Central memory CD8-positive, alpha-beta T cell (primary cell): ENCODE data around the gene PNRC2.
A peak's percentile ranks its signal among the peaks of the same experiment; 100 is the strongest.

ENCODE experiments used
- ATAC-seq: fragments of 150-1000 bp; cut with Tn5 transposase; replicated peaks from 2 replicates; pipeline ENCODE4 v1.10.0; 2022; ENCODE audit warnings: mild to moderate bottlenecking, moderate FRiP score, moderate number of reproducible peaks; ENCODE audit not compliant: poor library complexity, severe bottlenecking; ENCODE audit errors: extremely low read depth
- DNase-seq, 2 donors: peaks; one replicate each; pipeline ENCODE4 v3.0.0; 2021; ENCODE audit warnings: low spot score in 2 of 2
- H3K27ac Mint-ChIP-seq: one replicate; pipeline ENCODE4 v1.8.0; 2022; ENCODE audit warnings: low read depth, mild to moderate bottlenecking, moderate library complexity, mixed read lengths
- H3K27me3 Mint-ChIP-seq: one replicate; pipeline ENCODE4 v1.8.0; 2022; ENCODE audit warnings: mixed read lengths
- H3K36me3 Mint-ChIP-seq: one replicate; pipeline ENCODE4 v1.8.0; 2022; ENCODE audit warnings: mild to moderate bottlenecking, moderate library complexity, mixed read lengths; ENCODE audit not compliant: insufficient read depth
- H3K4me1 Mint-ChIP-seq: one replicate; pipeline ENCODE4 v1.8.0; 2022; ENCODE audit warnings: mixed read lengths
- H3K4me3 Mint-ChIP-seq: one replicate; pipeline ENCODE4 v1.8.0; 2022; ENCODE audit warnings: mild to moderate bottlenecking, moderate library complexity, mixed read lengths
- H3K9me3 Mint-ChIP-seq: one replicate; pipeline ENCODE4 v1.8.0; 2022; ENCODE audit warnings: mixed read lengths

The PNRC2 gene

GRCh38 chr1:23958810-23959460 lies 693 bp upstream of the PNRC2 start:
- H3K4me1 Mint-ChIP-seq, result peaks cover 38% of the 10 kb centered on the region
- no peaks in the 10 kb centered on the region for H3K27me3 Mint-ChIP-seq
- peak overlapping the region; percentile 100 for H3K27ac Mint-ChIP-seq
- peaks cover 45% of the 10 kb centered on the region for H3K36me3 Mint-ChIP-seq
- DNase-seq (peak; percentile 75 to 91), ATAC-seq (peak; percentile 90)
- H3K4me3 Mint-ChIP-seq, result peak overlapping the region; percentile 100
- no peaks in the 10 kb centered on the region for H3K9me3 Mint-ChIP-seq

DNA sequence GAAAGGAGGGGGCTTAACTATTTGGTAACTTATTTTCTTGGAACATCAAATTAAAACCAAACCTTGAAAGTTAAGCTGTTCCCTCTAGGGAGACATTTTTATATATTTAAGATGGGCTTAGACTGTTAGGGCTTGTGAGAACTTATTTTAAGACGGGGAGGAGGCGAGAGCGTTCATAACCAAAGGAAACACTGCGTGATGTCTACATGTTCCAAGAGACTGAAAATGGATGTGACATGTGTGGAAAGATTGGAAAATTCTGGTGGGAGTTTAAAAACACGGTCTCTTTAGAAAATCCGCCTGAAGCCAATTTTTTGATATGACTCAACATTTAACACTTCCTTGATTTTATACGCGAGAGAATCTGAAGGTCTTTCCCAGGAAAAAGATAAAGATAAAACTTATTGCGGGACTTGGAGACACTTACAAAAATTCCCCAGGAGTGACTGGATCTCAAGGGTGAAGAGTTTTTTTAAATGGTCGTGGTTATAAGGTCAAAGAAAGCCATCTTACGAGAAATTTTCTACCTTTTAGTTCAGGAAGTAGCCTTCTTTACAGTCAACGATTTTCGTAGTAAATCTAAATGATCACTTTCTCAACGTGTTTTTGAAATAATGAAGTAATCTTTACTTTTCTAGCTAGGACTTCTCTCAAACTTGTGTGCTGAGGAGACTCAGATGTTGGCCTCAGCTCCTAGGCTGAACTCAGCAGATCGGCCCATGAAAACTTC lies 828 bp downstream of the PNRC2 start:
- Mint-ChIP-seq H3K36me3 (peaks cover 51% of the 10 kb centered on the region), H3K4me3 (peak overlapping the region; percentile 100), H3K27ac (peak overlapping the region; percentile 100), H3K9me3 (no peaks in the 10 kb centered on the region), H3K4me1 (peaks cover 51% of the 10 kb centered on the region), H3K27me3 (no peaks in the 10 kb centered on the region)
- ATAC-seq (no peak), DNase-seq (no peak)

DNA sequence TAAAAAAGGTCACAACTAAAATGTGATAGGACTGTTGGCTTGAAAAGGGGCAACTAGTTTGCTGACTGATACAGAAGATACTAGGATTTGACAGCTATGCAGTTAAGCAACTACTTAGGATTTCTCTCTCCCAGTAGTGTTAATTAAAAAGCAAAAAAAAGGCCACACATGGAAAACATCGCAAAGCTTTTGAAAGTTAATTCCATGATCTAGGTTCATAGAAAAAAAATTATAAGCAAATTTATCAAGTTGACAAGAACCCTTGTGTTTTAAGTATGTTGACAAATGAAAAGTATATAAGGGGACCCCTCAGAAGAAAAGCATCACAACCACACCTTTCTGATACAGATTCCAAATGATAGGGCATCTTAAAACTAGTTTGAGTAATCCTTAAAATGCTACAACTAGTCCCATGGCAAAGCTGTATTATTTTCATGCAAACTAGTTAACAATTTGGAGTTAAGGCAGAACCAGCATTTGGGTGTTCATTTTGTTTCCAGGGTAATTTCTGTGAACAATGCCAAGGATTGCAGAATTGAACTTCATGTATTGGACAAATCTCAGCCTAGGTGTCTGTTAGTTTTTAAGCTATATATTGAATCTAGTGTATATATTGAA lies 4.1 kb downstream of the PNRC2 start:
- H3K4me1 Mint-ChIP-seq, result peaks cover 48% of the 10 kb centered on the region
- H3K36me3 Mint-ChIP-seq, result peaks cover 63% of the 10 kb centered on the region
- no peaks in the 10 kb centered on the region for H3K27me3 Mint-ChIP-seq
- H3K9me3 Mint-ChIP-seq, result no peaks in the 10 kb centered on the region
- no peak overlapping the region for H3K4me3 Mint-ChIP-seq
- peak overlapping the region; percentile 65 for H3K27ac Mint-ChIP-seq
- DNase-seq, result no peak
- ATAC-seq, result no peak

DNA sequence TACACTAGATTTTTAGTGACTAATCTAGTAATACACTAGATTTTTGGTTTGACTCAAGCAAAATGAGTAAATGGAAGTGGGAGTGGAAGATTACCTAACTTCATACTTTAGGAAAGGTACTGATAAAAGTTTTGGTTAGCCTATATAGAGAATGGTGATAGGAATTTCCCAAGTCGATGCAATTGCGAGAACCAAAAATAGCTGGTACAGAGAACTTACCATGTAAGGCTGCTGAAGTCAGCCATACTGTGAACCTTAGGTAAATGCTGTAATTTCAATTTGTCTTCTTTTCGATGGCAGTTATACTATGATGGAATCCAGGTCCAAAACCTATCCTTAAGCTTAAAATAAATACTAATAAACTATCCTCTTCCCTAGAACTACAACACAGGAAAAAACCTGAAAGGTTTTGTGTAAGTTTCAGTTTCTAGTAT lies 4.6 kb downstream of the PNRC2 start:
- DNase-seq (no peak), ATAC-seq (no peak)
- Mint-ChIP-seq H3K4me1 (peaks cover 43% of the 10 kb centered on the region), H3K9me3 (no peaks in the 10 kb centered on the region), H3K27ac (peak overlapping the region; percentile 65), H3K36me3 (peaks cover 60% of the 10 kb centered on the region), H3K27me3 (no peaks in the 10 kb centered on the region), H3K4me3 (no peak overlapping the region)

DNA sequence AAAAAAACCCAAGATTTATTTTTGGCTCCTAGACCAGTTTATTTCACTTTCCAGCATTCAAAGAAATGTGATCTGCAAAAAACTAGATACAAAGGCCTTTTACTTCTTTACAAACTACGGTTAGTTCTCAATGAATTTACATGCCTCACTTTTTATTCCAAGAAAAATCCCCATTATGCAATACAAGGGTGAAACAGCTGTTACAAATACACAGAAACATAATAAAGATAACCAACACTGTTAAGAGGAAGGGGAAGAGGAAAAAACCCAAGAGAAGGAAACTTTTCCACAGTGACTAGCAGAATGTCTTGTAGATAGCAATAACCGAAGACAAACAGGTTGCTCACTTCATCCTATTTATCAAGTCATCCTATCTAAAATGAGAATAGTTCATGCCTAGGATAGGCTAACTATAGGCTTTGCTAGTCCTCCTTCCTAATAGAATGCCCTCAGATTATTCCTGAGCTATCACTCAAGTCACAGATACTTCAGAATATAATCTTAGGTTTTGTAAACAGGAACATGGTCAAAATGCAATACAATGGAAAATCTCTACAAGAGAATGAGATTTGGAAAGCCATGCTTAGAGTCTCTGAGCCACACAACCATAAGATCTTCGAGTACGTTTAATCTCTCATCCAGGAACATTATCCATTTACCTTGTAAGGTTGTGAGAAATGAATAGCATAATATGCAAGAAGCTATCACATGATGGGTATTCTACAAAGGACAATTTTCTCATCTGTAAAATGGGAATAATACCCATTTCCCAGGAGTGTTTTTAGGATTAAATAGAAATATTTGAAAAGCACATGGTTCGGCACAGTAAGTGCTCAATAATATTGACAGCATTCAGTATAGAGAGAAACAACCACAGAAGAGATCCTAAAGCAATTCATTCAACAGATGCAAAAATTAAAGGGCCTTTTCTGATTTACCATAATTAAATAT lies 5.4 kb downstream of the PNRC2 start:
- H3K4me3 Mint-ChIP-seq, result no peak overlapping the region
- peak overlapping the region; percentile 65 for H3K27ac Mint-ChIP-seq
- H3K36me3 Mint-ChIP-seq, result peaks cover 57% of the 10 kb centered on the region
- no peaks in the 10 kb centered on the region for H3K9me3 Mint-ChIP-seq
- no peaks in the 10 kb centered on the region for H3K27me3 Mint-ChIP-seq
- ATAC-seq (no peak), DNase-seq (no peak)
- peaks cover 37% of the 10 kb centered on the region for H3K4me1 Mint-ChIP-seq

DNA sequence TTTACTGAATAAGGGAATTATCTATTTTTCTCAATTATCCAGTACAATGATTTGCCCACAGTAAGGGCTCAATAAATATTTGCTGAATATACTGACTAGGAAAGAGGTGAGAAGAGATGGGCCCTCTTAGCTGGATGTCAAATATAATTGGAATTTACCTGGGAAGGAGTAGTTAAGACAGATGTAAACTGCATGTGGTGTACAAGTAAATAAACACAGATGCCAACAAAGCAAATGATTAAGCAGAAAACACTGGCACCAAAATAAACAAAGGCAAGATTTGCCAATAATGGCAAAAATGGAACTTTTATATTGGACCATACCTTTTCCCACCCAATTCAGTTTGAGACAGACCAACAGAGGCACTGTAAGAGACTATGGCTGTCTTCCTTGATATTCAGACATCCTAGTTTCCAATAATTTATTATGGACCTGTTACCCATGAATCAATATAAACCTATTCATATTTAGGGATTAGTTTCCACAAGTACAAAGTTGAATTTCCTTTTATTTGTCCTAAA lies 7.4 kb downstream of the PNRC2 start:
- H3K9me3 Mint-ChIP-seq, result no peaks in the 10 kb centered on the region
- peak overlapping the region; percentile 62 for H3K27ac Mint-ChIP-seq
- ATAC-seq (no peak), DNase-seq (no peak)
- no peak overlapping the region for H3K4me3 Mint-ChIP-seq
- peaks cover 23% of the 10 kb centered on the region for H3K4me1 Mint-ChIP-seq
- H3K36me3 Mint-ChIP-seq, result peaks cover 53% of the 10 kb centered on the region
- no peaks in the 10 kb centered on the region for H3K27me3 Mint-ChIP-seq

GRCh38 chr1:23967871-23968270 lies 8.2 kb downstream of the PNRC2 start:
- H3K9me3 Mint-ChIP-seq, result no peaks in the 10 kb centered on the region
- H3K4me1 Mint-ChIP-seq, result peaks cover 23% of the 10 kb centered on the region
- DNase-seq (no peak), ATAC-seq (no peak)
- H3K36me3 Mint-ChIP-seq, result peaks cover 57% of the 10 kb centered on the region
- H3K4me3 Mint-ChIP-seq, result no peak overlapping the region
- H3K27me3 Mint-ChIP-seq, result no peaks in the 10 kb centered on the region
- peak overlapping the region; percentile 26 for H3K27ac Mint-ChIP-seq

DNA sequence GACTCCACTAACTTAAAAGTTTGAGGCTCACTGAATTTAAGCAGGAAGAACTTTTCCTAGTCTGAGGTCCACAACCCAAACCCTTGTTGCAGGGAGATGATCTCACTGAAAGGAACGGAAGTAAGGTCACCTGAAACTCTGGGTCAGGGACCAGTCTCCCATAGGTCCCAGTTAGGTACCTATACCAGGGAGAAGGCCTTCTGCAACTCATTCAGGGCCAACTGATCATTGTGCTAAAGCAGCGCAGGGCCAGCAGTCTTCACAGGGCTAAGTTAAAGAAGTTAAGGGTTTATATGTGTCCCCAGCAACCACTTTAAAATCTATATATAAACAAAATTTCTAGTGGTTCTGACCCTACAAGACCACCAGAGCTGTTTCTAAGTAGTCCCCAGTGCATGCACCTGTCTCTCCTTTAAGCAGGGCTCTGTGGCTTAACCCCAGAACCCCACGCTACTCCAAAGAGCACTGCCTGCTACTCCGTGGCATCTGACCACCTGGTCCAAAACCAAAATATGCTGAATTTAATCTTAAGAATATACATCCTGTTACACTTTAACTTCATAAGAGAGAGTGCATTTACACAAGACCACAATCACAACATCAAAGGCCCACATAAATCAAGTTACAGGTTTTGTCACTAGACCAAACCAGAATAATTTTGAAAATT lies 17.7 kb downstream of the PNRC2 start:
- Mint-ChIP-seq H3K36me3 (peaks cover 41% of the 10 kb centered on the region), H3K9me3 (no peaks in the 10 kb centered on the region), H3K27me3 (no peaks in the 10 kb centered on the region), H3K4me3 (peak overlapping the region; percentile 91), H3K4me1 (peaks cover 62% of the 10 kb centered on the region), H3K27ac (peak overlapping the region; percentile 3)
- no peak for DNase-seq
- no peak for ATAC-seq

GRCh38 chr1:23977854-23978191 lies 18.2 kb downstream of the PNRC2 start:
- peaks cover 36% of the 10 kb centered on the region for H3K36me3 Mint-ChIP-seq
- DNase-seq, result no peak
- no peak for ATAC-seq

GRCh38 chr1:23978805-23979204 lies 19.2 kb downstream of the PNRC2 start:
- DNase-seq (no peak), ATAC-seq (no peak)
- peak overlapping the region; percentile 91 for H3K4me3 Mint-ChIP-seq
- no peaks in the 10 kb centered on the region for H3K27me3 Mint-ChIP-seq
- H3K36me3 Mint-ChIP-seq, result peaks cover 28% of the 10 kb centered on the region
- H3K27ac Mint-ChIP-seq, result peak overlapping the region; percentile 95
- H3K9me3 Mint-ChIP-seq, result no peaks in the 10 kb centered on the region
- peaks cover 60% of the 10 kb centered on the region for H3K4me1 Mint-ChIP-seq

More at GRCh38 chr1:23977854-23978191, 18.2 kb downstream of the PNRC2 start:
- Mint-ChIP-seq H3K9me3 (no peaks in the 10 kb centered on the region), H3K4me3 (peak overlapping the region; percentile 91), H3K27ac (peak overlapping the region; percentile 3), H3K27me3 (no peaks in the 10 kb centered on the region), H3K4me1 (peaks cover 62% of the 10 kb centered on the region)

DNA sequence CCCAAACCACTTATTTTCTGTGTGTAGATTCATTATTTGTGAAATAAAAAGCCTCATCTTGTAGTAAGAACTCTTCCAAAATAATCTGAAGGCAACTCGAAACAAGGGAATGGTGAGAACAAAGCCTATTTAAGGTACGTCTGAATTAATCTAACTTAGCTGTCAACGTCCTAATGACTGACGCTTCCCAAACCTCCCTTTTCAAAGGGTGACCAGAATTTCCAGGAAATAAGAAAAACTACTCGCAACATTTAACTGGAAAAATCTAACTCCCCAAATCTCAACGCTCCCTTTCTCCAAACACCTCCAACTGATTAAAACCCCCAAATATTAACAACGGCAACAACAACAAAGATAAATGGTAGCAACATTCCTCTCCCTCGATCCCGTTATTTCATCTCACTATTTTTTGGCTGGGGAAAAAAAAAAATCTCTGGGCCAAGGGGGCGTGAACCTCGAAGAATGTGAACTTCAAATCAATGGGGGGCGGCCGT lies 19.8 kb downstream of the PNRC2 start:
- DNase-seq, result no peak
- Mint-ChIP-seq H3K4me3 (peak overlapping the region; percentile 91), H3K9me3 (no peaks in the 10 kb centered on the region), H3K36me3 (peaks cover 26% of the 10 kb centered on the region), H3K27me3 (no peaks in the 10 kb centered on the region), H3K27ac (peak overlapping the region; percentile 95), H3K4me1 (peaks cover 54% of the 10 kb centered on the region)
- no peak for ATAC-seq
